CD4-positive, alpha-beta T cell treated with Interferon alpha-2 for 1 hour (primary cell): Measurements from ENCODE around the gene APC2.

Experiments
- DNase-seq, 2 donors: peaks; one replicate each; pipeline ENCODE4 v3.0.0-alpha.2; 2020 to 2022

APC2 gene

GRCh38 chr19:1447944-1448343 is 2.0 kb upstream of the APC2 start:
- DNase-seq: no peak

DNA sequence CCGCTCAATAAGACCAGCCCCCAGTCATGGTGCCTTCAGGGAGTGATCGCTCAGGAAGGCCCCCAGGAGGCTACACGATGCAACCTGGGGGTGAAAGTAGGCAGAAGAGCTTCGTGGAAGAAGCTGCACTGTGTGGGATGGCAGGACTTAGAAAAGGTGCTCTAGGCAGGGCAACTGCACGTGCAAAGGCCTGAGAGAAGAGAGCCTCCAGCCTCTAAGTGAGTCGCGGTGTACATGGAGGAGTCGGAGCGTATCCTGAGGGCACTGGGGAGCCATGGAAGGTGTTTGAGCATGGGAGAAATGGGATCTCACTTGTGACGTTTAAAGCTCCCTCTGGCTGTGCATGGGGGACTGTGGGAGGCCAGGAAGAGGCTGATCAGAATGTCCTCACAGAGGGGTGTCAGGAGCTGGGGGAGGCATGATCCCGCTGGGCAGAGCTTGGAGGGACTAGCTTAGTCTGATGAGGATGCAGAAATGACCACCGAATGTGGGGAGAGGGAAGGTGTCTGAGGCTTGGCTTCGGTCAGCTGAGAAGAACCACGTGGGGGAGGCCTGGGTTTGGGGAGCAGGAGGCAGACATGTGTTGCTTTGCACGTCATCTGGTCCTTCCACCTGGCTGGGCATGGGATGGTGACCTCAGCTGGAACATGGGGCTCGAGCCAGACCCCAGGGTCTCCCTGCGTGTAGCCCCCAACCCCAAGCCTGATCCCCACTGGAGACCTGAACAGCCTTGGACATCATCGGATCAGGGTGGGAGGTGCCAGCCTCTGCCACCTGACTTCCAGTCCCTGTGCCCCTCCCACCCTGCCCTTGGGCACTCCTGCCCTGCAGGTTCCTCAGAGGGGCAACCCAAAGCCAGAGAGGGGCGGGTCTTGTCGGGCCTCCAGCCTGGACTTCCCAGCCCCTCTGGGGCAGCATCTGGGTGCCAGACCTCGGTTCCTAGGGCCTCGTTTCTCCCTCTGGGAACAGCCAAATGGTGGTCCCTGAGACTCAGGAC is 1.1 kb downstream of the APC2 start:
- no peak for DNase-seq

GRCh38 chr19:1451916-1452801 is 2.2 kb downstream of the APC2 start:
- no peak for DNase-seq

DNA sequence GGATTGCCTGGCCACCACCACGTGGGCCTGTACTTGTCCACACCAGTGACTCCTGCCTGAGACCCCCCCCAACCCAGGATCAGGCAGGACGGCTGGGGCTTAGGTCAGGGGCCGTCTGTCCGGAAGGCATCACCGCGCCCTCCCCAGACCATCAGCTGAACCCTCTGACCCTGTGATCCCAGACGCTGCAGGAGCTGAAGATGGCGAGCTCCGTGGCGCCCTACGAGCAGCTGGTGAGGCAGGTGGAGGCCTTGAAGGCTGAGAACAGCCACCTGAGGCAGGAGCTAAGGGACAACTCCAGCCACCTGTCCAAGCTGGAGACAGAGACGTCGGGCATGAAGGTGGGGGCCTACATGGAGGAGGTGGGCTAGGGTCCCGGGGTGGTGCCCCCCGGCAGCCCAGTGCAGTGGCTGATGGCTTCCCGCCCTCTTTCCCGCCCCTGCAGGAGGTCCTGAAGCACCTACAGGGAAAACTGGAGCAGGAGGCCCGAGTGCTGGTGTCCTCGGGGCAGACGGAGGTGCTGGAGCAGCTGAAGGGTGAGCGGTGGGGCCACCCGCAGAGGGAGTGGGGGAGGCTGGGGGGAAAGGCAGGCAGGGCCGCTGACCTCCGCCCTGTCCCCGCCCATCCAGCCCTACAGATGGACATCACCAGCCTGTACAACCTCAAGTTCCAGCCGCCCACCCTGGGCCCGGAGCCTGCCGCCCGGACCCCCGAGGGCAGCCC is 3.0 kb downstream of the APC2 start:
- no peak for DNase-seq

- DNase-seq: peak in 1 of 2 donors; percentile 25
These were observed 3.8 kb downstream of the APC2 start for GRCh38 chr19:1453525-1454364.

GRCh38 chr19:1455002-1455335 is 5.0 kb downstream of the APC2 start:
- DNase-seq: no peak

GRCh38 chr19:1455336-1456120 is 5.6 kb downstream of the APC2 start:
- peak; percentile 64 to 68 for DNase-seq

GRCh38 chr19:1456121-1456900 is 6.4 kb downstream of the APC2 start:
- no peak for DNase-seq

- DNase-seq: no peak
These were observed 7.3 kb downstream of the APC2 start for GRCh38 chr19:1457031-1457739.

GRCh38 chr19:1457892-1458291 is 8.0 kb downstream of the APC2 start:
- no peak for DNase-seq

- DNase-seq: no peak
These were observed 9.6 kb downstream of the APC2 start for GRCh38 chr19:1459479-1459878.

DNA sequence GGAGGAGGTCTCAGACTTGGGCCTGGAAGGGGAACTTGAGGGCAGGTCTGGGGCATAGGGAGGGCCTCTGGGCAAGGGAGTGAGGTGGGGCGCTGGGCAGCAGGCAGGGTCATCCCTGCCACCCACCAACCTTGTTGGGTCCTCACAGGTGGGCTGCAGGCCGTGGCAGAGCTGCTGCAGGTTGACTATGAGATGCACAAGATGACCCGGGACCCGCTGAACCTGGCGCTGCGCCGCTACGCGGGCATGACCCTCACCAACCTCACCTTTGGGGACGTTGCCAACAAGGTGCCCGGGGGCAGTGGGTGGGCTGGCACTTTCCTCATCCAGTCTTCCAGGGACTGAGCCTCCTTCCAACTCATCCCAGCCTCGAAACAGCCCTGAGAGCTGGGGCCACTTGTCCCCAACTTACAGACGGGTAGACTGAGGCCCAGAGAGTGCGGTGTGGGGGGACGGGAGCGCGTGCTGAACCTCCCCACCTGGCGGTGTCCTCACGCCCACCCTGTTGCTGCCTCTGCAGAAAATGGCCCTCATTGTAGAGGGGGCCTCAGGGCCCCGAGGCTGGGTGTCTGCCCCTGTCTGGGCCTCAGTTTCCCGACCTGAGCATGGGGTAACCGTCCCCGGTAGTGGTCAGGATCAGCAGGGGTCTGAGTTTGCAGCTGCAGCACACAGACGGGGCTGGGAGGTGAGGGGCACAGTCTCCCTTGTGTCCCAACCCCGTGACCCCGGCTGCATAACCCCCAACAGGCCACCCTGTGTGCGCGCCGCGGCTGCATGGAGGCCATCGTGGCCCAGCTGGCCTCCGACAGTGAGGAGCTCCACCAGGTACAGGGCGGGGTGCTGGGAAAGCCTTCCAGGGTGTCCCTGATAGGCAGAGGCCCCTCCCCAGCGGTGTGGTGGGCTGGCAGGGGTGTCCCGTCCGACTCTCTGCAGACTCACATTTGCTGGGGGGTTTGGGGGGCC is 10.4 kb downstream of the APC2 start:
- no peak for DNase-seq

- DNase-seq: no peak
These were observed 11.9 kb downstream of the APC2 start for GRCh38 chr19:1461862-1462261.

DNA sequence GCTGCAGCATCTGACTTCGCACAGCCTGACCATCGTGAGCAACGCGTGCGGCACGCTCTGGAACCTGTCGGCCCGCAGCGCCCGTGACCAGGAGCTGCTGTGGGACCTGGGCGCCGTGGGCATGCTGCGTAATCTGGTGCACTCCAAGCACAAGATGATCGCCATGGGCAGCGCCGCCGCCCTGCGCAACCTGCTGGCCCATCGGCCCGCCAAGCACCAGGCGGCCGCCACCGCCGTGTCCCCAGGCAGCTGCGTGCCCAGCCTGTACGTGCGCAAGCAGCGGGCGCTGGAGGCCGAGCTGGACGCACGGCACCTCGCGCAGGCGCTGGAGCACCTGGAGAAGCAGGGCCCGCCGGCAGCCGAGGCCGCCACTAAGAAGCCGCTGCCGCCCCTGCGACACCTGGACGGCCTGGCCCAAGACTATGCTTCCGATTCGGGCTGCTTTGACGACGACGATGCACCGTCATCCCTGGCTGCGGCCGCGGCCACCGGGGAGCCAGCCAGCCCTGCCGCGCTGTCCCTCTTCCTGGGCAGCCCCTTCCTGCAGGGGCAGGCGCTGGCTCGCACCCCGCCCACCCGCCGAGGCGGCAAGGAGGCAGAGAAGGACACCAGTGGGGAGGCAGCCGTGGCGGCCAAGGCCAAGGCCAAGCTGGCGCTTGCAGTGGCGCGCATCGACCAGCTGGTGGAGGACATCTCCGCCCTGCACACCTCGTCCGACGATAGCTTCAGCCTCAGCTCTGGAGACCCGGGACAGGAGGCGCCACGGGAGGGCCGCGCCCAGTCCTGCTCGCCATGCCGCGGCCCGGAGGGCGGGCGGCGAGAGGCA is 15.5 kb downstream of the APC2 start:
- peak in 1 of 2 donors; percentile 52 for DNase-seq

DNA sequence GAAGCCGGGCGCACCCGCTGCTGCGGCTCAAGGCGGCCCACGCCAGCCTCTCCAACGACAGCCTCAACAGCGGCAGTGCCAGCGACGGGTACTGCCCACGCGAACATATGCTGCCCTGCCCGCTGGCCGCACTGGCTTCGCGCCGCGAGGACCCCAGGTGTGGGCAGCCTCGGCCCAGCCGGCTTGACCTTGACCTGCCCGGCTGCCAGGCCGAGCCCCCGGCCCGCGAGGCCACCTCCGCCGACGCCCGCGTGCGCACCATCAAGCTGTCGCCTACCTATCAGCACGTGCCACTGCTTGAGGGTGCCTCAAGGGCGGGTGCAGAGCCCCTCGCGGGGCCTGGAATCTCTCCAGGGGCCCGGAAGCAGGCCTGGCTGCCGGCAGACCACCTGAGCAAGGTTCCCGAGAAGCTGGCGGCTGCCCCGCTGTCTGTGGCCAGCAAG is 16.1 kb downstream of the APC2 start:
- DNase-seq: no peak

DNA sequence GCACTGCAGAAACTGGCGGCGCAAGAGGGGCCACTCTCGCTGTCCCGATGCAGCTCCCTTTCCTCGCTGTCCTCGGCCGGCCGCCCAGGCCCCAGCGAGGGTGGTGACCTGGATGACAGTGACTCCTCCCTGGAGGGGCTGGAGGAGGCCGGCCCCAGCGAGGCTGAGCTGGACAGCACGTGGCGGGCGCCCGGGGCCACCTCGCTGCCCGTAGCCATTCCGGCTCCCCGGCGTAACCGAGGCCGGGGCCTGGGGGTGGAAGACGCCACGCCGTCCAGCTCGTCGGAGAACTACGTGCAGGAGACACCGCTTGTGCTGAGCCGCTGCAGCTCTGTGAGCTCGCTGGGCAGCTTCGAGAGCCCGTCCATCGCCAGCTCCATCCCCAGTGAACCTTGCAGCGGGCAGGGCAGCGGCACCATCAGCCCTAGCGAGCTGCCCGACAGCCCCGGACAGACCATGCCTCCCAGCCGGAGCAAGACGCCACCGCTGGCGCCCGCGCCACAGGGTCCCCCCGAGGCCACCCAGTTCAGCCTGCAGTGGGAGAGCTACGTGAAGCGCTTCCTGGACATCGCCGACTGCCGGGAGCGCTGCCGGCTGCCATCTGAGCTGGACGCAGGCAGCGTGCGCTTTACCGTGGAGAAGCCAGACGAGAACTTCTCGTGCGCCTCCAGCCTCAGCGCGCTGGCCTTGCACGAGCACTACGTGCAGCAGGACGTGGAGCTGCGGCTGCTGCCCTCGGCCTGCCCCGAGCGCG is 16.7 kb downstream of the APC2 start:
- DNase-seq: no peak

GRCh38 chr19:1467215-1467489 is 17.2 kb downstream of the APC2 start:
- no peak for DNase-seq
